GM19328 (cell line): ENCODE data around the gene SOST.

ENCODE experiments used
- ATAC-seq: cut with Tn5 transposase; IDR thresholded peaks from one replicate; pipeline ENCODE4 v1.9.1; 2021; ENCODE audit warnings: mild to moderate bottlenecking, moderate library complexity; ENCODE audit not compliant: unreplicated experiment

SOST gene

GRCh38 chr17:43710101-43710500 lies 48.5 kb downstream of the SOST start:
- no peak for ATAC-seq

DNA sequence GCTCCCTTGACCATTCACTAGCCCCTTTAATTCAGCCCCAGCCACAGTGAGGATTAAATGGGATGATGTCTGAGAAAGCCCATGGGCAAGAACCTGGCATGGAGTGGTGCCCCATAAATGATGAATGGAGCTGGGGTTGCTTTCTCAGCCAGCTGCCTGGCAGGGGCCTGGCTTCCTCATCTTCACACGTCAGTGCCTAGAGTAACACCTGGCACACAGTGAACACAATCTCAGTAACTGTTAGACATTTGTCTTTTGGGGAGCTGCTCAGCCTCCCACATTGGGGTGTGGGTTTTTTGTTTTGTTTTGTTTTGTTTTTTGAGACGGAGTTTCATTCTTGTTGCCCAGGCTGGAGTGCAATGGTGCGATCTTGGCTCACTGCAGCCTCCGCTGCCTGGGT lies 49.4 kb downstream of the SOST start:
- ATAC-seq, result no peak

DNA sequence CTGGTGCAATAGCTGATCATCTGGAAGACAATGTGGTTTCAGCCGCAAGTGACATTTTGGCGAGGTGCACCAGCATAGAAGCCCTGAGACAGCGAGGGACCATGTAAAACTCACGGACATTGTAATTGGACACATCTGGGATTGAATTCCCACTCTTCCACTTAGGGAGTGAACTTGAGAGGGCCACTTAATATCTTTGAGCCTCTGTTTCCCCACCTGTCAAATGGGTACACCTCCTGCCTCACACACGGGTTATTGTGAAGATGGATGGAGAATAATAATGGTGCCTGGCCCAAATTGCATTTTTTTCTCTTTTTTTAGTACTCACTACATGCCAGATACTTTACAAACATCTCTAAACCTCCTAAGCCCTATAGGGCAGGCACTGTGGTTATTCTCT lies 51.4 kb downstream of the SOST start:
- no peak for ATAC-seq

- no peak for ATAC-seq
Measured at GRCh38 chr17:43706235-43706634, 52.4 kb downstream of the SOST start.
